Measurements from ENCODE around the gene ERMN.
"Not testable (repeated sequence)": the region's sequence is repeated elsewhere in the genome, so short reads cannot be mapped to it uniquely, and the experiment has no call there.

Gene ERMN

GRCh38 chr2:157292853-157293252 lies 32.8 kb downstream of the ERMN start:
- DNase-seq (ENCODE audit: low read depth), result no peak

- no peak for DNase-seq (ENCODE audit: low read depth)
These were observed 34.6 kb downstream of the ERMN start for GRCh38 chr2:157291018-157291417.

GRCh38 chr2:157290525-157290924 lies 35.1 kb downstream of the ERMN start:
- DNase-seq (ENCODE audit: low read depth), result no peak

- no peak for DNase-seq (ENCODE audit: low read depth)
These were observed 38.5 kb downstream of the ERMN start for GRCh38 chr2:157287160-157287559.

- DNase-seq (ENCODE audit: low read depth), result no peak
These were observed 42.2 kb downstream of the ERMN start for GRCh38 chr2:157283468-157283867.

- DNase-seq (ENCODE audit: low read depth), result no peak
These were observed 44.3 kb downstream of the ERMN start for GRCh38 chr2:157281316-157281715.

- DNase-seq (ENCODE audit: low read depth), result not testable (repeated sequence)
These were observed 46.3 kb downstream of the ERMN start for GRCh38 chr2:157279311-157279710.

- DNase-seq (ENCODE audit: low read depth), result no peak
These were observed 53.9 kb downstream of the ERMN start for GRCh38 chr2:157271590-157272203.

GRCh38 chr2:157269922-157270321 lies 55.7 kb downstream of the ERMN start:
- DNase-seq (ENCODE audit: low read depth), result no peak

- DNase-seq (ENCODE audit: low read depth), result no peak
These were observed 56.6 kb downstream of the ERMN start for GRCh38 chr2:157269060-157269459.

Data from stimulated activated CD4-positive, alpha-beta T cell treated with anti-CD3 and anti-CD28 coated beads, Interleukin-2, amount 100 ng/mL, for 4 hours (primary cell).